Epithelial cell of proximal tubule (primary cell): Measurements from ENCODE around the gene KCNK5. TPM values are rescaled to one million over a fixed set of nuclear protein-coding genes. Genes with fewer than 3 reads are reported as not detected.

Experiments
- DNase-seq: peaks from one replicate; pipeline ENCODE4 v3.0.0-alpha.2; 2011; ENCODE audit warnings: low read depth
- H3K4me3 ChIP-seq: 2 replicates; pipeline ENCODE4 v1.5.1; 2011; ENCODE audit warnings: low read depth, mild to moderate bottlenecking, low read length
- total RNA-seq: library from RNA; depleted of rRNA; stranded (reverse); fragments of >200 nt; gene quantifications from 2 replicates; pipeline ENCODE4 v1.2.3, GENCODE V29; 2015
- TF ChIP-seq, protein P1 (sequence below): conservative IDR thresholded peaks from 2 replicates; pipeline ENCODE4 v1.5.1; 2012; ENCODE audit warnings: low read depth, mild to moderate bottlenecking, low read length

KCNK5 gene
- total RNA-seq, 1 donor from 2014 or later, result 1.6 TPM

- TF ChIP-seq, protein P1, sequence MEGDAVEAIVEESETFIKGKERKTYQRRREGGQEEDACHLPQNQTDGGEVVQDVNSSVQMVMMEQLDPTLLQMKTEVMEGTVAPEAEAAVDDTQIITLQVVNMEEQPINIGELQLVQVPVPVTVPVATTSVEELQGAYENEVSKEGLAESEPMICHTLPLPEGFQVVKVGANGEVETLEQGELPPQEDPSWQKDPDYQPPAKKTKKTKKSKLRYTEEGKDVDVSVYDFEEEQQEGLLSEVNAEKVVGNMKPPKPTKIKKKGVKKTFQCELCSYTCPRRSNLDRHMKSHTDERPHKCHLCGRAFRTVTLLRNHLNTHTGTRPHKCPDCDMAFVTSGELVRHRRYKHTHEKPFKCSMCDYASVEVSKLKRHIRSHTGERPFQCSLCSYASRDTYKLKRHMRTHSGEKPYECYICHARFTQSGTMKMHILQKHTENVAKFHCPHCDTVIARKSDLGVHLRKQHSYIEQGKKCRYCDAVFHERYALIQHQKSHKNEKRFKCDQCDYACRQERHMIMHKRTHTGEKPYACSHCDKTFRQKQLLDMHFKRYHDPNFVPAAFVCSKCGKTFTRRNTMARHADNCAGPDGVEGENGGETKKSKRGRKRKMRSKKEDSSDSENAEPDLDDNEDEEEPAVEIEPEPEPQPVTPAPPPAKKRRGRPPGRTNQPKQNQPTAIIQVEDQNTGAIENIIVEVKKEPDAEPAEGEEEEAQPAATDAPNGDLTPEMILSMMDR, result no peak
- no peak overlapping the region for H3K4me3 ChIP-seq
- DNase-seq, result no peak
Observed at GRCh38 chr6:39211183-39211582, 18.1 kb downstream of the KCNK5 start.

- no peak overlapping the region for H3K4me3 ChIP-seq
- no peak for DNase-seq
- TF ChIP-seq, protein P1, result no peak
Observed at GRCh38 chr6:39210450-39210849, 18.8 kb downstream of the KCNK5 start.

- H3K4me3 ChIP-seq, result no peak overlapping the region
- no peak for DNase-seq
- TF ChIP-seq, protein P1, result no peak
Observed at GRCh38 chr6:39209911-39210310, 19.4 kb downstream of the KCNK5 start.

- H3K4me3 ChIP-seq, result no peak overlapping the region
- TF ChIP-seq, protein P1, result no peak
- no peak for DNase-seq
Observed at GRCh38 chr6:39209360-39209811, 19.9 kb downstream of the KCNK5 start.

DNA sequence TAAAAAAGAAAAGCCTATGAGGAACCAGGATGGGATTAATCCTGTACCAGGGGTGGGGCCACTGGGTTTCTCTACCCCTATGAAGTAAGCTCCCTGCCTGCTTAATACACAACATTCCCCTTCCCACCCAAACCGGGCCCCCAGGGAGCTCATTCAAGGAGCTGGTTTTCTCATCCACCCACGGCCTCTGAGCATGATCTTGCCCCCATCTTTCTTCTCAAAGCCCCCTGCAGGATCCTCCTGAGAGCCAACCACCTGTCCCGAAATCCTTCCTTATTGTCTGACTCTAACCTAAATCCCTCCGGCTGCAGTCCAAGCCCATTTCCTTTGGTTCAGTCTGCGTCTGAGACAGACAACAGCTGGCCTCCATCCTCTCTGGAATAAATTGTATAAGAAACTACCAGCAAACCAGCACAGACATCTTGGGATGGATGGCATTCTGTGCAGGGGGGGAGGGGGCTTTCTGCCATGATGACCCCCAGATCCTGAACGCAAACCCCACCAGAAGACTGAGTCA is 21.0 kb downstream of the KCNK5 start:
- TF ChIP-seq, protein P1, result no peak
- no peak for DNase-seq
- H3K4me3 ChIP-seq, result no peak overlapping the region

DNA sequence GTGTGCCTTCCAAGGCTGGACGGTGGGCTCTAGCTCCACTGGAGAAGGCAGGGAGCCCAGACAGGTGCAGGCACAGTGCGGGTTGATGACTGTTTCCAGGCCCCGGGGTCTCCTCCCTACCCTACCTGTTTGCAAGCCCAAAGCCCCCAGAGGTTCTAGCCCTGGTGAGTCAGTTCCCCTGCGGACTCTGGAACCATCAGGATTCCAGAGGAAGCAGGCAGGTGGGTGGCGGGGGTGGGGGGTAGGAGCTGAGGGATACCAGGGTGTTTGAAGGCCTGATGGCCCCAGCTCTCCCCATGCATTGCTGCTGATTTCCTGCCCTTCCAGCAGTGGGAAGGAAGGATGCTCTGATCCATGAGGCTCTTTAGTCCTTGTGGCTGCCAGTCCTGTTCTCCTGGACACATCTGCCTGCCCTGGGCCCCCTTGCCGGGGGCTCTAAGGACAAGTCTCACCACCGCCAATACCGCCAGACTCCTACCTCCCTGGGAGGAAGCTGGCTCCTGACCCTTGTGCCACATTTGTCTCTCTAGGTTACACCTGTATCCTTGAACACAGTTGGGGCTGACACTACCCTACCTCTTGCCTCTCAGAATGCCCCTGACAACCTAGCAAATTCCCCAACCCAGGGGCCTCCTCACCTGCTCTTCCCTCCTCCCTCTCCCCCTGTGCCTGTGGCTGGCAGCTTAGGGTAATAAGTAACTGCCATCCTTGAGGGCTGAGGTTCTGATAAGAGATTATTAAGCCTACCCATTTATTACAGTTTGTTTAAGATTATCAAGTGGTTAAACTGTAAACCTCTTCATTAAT is 21.7 kb downstream of the KCNK5 start:
- DNase-seq, result no peak
- TF ChIP-seq, protein P1, result no peak
- no peak overlapping the region for H3K4me3 ChIP-seq
